Activated CD8-positive, alpha-beta memory T cell treated with anti-CD3 and anti-CD28 coated beads for 48 hours (primary cell): ENCODE data around the gene DAB1.
"Not testable (repeated sequence)": the region's sequence is repeated elsewhere in the genome, so short reads cannot be mapped to it uniquely, and the experiment has no call there.

Experiments
- DNase-seq, 3 experiments: peaks; one replicate each; pipeline ENCODE4 v3.0.0-alpha.2; 2020; ENCODE audit warnings: low read depth in 2 of 3, low spot score in 2 of 3

DAB1 gene

DNA sequence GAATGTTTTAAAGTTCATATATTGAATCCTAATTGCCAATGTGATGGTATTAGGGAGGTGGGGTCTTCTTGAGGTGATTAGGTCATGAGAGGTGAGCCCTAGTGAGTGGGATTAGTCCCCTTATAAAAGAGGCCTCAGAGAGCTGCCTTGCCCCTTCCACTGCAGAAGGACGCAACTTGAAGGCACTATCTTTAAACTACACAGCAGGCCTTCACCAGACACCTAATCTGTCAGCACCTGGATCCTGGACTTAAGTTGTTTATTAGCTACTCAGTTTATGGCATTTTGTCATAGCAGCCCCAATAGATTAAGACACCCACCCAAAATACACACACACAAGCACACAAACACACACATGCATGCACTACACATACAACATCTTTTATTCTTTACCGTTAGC is 61.4 kb downstream of the DAB1 start:
- no peak for DNase-seq

DNA sequence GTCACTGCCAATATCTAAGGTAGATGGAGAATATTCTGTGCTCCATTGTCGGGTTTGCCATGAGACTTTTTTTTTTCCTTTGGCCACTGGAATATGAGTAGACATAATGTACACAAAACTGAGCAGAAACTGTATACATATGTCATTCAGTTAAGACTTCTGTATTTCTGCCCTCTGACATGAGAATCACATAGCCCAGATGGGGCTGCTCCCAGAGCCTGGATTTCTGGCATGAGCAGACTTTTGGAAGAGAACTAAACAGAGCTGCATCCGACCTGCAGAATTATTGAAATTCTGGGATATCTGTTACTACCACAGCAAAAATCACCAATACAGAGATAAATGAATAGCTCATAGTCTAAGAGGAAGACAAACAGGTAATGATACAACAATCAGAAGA is 62.3 kb downstream of the DAB1 start:
- DNase-seq, result no peak

DNA sequence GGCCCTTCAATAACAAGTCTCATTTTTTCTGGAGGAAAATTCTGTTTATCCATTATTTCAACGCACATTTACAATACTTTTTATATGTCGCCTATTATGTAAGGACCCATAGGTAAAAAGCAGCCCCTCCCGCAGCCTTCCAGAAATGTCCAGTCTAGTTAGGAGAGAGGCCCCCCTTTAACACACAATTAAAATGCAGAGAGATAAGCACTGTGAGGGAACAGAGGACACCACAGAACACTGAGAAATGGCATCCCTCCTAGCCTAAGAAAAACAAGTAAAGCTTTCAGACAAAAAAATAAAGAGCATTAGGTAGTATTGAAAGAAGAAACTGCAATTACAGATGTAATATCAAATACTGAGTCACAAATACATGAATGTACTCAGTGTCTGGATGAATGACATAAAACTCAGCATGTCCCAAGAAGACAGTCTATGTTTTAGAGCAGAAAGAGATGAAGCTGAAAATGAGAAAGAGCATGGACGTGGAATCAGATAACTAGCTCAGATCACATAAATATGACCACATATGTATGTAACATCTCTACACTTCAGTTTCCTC is 62.9 kb downstream of the DAB1 start:
- no peak for DNase-seq

DNA sequence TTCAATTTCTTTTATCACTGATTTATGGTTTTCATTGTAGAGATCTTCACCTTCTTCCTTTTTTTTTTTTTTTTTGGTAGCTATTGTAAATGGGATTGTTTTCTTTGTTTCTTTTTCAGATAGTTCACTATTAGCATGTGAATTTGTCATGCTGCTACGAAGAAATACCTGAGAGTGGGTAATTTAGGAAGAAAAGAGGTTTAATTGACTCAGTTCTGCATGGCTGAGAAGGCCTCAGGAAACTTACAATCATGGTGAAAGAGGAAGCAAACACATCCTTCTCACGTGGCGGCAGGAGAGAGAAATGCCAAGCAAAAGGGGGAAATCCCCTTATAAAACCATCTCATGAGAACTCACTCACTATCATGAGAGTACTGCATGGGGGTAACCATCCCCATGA is 66.4 kb downstream of the DAB1 start:
- DNase-seq, result no peak

DNA sequence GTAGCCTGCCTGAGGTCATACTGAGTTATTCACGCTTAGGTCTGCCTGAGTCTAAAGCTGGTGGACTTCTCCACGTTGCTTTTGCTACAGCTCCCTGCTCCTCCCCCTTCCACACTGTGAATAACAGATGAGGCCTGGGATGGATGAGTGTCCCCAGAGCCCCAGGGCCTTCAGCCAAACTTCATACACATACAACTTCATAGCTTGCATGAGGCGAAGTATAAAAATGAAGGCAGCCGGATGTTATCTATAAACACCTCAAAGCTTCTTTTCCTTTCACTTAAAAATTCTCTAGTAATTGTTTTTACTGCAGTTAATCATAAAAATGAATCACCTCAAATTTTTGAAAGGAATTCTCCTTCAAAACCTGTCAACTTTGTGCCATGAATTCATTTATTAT is 70.2 kb downstream of the DAB1 start:
- no peak for DNase-seq

DNA sequence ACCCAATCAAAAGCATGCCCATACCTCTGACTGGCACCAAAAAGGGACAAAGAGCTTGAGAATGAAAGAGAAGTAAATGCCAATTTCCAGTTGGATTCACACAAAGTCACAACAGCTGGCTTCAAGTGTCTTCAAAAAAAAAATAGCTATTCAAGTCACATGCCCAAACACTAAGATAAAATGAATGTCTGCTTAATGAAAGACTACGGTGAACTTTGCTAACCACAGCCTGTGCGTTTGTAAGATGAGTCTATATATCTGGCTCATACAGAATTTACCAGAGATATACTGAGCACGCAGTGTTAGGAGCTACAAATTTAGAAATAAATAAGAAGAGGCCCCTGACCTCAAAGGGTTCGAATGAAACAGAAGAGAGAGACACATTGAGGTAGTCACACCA is 73.2 kb downstream of the DAB1 start:
- DNase-seq, result no peak

DNA sequence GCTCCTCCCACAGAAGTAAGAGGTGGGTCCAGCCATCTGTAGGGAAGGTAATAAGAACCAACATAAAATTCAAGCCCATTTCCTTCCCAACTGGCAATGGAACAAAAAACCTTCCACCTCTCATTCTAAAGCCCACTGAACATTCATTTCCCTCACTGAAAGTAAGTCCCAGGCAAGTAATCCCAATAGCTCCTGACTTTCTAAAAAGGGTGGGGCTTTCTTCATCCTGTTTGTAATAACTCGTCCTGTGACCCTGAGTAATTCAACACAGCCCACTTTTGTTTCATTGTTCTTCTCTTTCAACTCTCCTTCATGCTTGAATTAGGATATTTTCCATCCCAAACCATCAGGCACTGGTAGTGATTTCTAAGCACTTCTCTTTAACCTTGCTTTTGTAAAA is 74.9 kb downstream of the DAB1 start:
- DNase-seq, result no peak

DNA sequence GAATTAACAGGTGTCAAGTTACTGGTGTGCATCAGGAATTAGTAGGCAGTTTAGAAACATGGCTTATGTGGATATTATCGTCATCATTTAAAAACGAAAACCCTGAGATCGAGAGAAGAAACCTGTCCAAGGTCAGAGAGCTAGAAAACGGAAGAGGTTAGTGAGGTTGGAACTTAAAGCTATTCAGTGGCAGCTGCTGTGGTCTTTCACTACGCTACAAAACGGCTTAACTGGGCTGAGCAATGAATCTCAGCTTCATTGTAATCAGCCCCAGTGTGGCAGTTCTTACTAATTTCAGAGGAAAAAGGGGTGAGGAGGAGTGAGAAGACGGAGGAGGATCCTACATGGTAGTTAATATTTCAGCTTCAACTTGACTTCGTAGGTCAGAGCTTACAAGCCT is 77.9 kb downstream of the DAB1 start:
- DNase-seq, result no peak

DNA sequence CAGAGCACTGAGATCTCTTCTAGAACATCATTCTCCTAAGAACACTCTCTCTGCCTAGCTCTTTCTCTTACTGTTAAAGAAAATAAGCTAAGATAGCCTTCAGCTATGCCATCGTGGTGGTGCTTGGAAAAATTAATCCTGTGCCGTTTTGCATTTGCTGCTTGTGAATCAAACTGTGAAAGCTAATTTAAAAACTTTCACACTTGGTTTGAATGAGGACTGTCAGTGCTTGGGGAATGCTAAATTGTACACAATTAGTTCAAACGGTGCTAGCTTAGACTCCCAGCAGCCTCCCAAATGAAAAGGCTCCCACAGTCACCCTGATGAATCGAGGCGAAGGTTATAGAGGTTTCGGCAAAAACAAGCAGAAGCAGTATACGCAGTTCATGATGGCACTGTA is 79.6 kb downstream of the DAB1 start:
- no peak for DNase-seq

DNA sequence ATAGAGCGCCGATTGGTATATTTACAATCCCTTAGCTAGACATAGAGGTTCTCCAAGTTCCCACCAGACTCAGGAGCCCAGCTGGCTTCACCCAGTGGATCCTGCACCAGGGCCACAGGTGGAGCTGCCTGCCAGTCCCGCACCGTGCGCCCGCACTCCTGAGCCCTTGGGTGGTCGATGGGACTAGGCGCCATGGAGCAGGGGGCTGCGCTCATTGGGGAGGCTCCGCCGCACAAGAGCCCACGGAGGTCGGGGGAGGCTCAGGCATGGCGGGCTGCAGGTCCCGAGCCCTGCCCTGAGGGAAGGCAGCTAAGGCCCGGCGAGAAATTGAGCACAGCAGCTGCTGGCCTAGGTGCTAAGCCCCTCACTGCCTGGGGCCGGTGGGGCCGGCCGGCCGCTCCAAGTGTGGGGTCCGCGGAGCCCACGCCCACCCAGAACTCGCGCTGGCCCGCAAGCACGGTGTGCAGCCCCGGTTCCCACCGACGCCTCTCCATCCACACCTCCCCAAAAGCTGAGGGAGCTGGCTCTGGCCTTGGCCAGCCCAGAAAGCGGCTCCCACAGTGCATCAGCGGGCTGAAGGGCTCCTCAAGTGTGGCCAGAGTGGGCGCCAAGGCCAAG is 80.5 kb downstream of the DAB1 start:
- not testable (repeated sequence) for DNase-seq

DNA sequence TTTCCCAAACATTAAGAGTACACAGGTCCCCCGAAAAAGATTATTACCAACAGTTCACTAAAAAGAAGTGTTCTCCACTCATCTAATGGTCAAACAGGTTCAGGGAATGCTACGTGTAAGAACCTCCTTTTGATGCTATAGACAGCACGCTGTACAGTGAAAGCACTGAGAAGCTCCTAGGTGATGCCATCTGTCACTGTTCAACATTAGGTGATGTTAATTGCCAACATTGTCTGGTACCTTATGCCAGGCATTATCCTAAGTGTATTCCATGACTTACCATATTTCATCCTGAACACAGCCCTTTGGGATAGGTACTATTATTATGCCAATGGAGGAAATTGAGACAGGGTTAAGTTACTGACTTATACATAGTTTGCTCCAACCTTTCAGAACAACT is 82.1 kb downstream of the DAB1 start:
- DNase-seq, result no peak

DNA sequence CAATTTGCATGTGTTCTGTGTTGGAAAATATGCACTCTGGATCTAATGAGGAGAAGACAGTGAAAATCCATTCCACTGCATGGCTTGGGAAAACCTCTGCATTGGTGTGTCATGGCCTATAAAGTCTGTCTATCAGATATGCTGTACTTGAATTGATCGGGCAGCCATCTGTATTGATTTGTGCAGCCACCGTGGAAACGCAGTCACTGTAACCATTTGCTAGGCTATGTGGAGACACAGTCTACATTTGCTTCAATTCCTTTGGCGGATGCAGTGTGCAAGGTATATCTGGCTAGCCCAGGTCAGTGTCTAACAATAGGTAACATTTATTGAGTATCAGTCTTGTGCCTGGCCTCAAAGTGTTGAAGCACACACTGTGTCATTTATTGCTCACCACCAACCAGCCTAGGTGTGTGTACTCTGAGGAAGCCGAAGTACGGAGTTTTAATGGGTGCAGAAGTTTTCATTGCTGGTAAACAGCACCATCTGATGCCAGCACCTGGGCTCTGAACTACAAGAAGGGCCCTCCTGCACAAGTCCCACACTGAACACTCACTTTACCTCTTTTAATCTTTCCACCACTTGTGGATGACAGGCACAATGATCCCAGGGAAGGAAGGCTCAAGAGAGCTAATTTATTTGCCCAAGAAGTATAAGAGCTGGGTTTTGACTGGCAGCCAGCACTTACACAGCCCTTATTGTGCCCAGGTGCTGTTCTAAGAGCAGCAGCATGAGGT is 83.4 kb downstream of the DAB1 start:
- no peak for DNase-seq

DNA sequence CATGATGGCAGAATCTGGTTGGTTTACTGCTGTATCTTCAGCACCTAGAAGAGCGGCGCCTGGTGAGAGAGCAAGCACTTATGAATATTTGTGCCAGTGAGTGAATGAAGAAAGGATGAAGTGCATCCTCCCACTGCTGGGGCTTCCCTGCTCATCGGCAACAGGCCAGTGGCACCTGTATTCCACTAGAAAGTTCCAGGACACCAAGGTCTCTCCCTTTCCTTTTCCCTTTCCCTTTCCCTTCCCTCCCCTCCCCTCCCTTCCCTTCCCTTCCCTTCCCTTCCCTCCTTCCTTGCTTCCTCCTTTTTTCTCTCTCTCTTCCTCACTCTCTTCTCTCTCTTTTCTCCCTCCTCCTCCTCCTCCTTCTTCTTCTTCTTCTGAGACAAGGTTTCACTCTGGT is 86.2 kb downstream of the DAB1 start:
- DNase-seq, result no peak

DNA sequence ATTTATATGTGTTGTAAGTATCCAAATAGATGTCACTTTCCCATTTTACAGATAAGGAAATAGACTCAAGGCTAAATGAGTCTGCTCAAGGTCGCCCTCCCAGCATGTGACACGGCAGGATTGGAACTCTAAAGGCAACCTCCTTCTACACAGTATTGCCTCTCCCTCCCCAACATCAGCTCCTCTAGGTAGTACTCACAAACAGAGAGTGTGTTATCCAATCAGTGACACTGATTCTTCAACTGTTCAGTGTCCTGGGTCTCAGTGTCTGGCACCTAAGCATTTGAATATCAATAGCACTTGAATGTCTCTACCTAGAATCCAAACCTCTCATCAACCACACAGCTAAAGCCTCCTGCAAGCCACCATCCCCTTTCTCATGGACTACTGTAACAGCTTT is 87.1 kb downstream of the DAB1 start:
- DNase-seq, result no peak

DNA sequence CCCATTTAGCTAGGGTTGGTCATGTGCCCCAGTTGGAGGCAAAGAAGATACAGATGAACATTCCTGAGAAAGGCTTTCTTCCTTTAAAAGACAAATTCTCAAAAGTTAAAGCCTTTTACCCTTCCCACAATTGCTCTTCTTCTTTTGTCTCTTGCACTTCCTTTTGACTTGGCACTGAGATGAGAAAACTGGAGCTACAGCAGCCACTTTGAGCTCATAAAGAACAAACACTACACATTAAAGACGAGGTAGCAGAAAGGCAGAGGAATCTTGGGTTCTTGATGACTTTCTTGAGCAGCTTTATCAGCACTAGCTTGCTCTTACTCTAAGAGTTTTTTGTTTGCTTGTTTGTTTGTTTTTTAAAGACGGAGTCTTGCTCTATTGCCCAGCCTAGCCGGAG is 92.2 kb downstream of the DAB1 start:
- no peak for DNase-seq

DNA sequence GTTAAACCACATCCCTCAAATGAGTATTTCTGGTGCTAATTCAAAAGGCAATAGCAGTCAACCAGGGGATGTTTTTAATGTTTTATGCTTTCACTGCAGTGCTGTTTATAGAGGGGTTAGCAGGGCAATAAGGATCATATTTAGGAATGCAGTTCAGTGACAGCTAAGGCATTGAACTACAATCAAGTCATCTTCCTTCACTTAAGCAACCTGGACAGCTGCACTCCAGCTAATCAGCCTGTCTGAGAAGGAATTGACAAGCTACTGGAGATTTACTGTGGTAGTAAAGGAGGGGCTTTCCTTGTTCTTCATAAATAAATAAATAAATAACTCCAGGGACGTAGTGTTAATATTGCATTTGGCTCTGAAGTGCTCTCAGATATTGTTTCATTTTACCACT is 93.9 kb downstream of the DAB1 start:
- DNase-seq, result no peak

DNA sequence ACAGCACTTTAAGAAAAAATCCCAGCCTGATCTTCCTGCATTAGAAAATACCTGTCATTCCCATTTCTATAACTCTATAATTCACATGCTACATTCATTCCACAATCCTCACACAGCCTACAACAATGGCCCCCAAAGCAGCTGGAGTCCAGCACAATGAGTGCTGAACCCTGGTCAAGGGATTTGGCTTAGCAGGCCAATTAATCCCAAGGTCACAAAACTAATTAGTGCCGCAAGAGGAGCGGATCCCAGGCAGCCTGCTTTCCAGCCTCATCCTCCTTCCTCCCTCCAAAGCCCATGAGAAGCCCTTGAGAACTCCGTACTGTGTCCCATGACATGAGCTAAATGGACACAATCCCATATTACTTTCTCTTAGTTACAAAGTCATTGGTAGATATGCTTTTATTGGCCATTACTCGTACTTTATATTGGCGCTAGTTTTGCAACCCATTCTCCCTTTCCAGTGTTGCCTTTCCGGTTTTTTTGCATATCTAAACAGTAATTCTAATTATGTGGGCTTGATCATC is 94.8 kb downstream of the DAB1 start:
- DNase-seq, result no peak

DNA sequence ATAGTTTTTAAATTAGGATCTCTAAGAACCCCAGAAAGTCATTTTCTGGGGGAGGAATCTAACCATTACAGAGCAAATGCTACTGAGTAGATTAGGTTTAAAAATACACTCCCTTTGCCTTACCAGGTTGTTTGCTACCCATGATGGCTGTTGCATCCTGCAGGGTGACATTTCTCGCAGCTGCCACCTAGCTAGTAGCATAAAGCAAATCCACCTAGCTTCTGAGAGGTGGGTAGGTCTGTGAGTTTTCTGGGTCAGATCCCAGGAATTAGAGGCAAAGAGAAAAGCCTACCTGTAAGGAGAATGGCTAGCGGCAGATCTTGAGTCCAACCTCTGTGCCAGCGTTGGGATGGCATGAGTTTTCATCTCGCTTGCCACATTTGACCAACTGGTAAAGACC is 95.9 kb downstream of the DAB1 start:
- DNase-seq, result no peak

DNA sequence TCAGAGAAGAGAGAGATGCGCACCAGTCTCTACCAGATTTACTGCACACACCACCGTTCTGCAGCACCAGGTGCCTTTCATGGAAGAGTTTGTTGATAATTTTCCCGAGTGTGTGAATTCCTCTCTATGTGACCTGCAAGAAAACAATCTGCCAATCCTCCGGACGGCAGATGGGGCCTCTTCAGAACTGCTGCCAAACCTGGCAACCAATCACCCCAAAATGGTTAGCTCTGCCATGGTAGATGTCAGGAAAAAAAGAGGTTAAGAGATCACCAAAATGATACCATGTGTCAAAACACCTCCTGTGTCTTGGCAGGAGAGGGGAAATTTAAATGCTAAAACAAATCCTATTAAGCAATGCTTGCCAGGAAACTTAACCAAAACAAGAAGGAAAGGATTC is 96.5 kb downstream of the DAB1 start:
- no peak for DNase-seq

DNA sequence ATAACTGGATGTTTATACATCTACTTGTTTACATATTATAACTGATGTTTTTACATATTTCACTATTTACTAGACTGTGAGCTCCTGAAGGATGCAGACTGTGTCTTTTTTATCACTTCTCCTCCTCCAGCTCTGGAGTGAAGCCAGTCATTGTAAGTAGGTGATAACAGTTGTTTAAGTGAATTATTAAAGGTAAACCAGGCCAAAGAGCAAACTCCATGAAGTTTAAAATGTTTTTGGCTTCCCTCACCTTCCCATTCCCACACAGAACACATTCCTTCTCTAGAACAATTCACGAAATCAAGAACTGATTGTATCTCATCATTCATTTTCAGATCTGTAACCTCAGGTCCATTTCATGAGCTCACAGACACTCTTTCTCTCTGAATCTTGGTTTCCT is 98.3 kb downstream of the DAB1 start:
- no peak for DNase-seq

DNA sequence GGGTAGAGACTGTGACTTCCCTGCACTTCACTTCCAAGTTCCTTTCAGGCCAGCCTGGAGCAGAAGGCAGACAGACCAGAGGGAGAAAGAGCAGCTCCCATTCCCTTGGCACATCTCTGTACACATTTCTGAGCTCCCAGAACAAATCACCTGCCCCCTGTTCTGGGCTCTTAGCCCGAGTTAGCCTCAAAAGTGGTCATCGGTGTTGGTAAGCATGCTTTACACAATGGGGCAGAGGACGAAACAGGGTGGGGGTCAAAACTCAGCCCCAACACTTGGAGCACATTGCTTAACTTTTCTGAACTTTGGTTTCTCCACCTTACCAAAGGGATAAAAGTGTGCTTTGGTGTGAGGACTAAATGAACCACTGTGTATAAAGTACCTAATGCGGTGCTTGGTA is 98.7 kb downstream of the DAB1 start:
- DNase-seq, result no peak

DNA sequence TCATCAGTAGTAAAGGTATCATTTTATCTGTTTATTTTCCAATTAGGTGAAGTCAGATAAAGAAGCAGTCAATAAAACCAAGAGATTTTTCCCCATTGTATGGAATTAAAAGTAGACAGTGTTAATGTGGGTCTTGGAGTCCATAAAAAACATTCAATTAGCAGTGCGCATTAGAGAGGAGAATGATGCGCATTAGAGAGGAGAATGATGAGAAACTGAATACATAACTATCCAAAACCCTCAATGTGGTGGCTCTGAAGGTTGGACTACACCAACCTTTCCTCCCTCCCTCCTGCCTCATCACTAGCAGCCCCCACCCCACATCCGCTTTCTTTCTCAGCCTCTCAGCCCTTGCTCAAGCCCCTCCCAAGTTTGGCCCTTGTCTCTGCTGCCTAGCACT is 99.5 kb downstream of the DAB1 start:
- no peak for DNase-seq

DNA sequence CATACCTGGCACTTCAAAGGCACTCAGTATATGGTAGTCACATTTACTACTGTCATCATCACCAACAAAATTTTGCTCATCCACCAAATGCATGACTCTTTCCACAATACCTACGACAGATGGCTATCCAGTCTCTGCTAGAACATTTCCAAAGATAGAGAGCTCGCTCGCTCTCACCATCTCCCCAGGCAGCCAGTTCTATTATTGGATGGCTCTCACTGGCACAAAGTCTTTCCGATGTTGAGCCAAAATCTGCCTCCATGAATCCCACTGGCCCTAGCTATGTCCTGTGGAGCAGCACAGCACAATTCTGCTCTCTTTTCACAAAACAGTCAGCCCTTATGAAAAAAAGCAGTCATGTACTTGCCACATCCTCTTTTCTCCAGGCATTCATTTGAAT is 102.1 kb downstream of the DAB1 start:
- no peak for DNase-seq
